IPS-18c (cell line): Measurements from ENCODE around the gene SGO2.
"Not testable (repeated sequence)": the region's sequence is repeated elsewhere in the genome, so short reads cannot be mapped to it uniquely, and the experiment has no call there.

Source experiments
- H3K4me3 ChIP-seq: 2 replicates; pipeline ENCODE4 v1.7.0; 2013; ENCODE audit warnings: low read depth, mild to moderate bottlenecking, low read length, moderate library complexity; ENCODE audit not compliant: insufficient read depth
- H3K9me3 ChIP-seq: one replicate; pipeline ENCODE4 v1.6.1; 2013; ENCODE audit warnings: mild to moderate bottlenecking, low read length, moderate library complexity; ENCODE audit not compliant: control insufficient read depth, insufficient read depth

The SGO2 gene

DNA sequence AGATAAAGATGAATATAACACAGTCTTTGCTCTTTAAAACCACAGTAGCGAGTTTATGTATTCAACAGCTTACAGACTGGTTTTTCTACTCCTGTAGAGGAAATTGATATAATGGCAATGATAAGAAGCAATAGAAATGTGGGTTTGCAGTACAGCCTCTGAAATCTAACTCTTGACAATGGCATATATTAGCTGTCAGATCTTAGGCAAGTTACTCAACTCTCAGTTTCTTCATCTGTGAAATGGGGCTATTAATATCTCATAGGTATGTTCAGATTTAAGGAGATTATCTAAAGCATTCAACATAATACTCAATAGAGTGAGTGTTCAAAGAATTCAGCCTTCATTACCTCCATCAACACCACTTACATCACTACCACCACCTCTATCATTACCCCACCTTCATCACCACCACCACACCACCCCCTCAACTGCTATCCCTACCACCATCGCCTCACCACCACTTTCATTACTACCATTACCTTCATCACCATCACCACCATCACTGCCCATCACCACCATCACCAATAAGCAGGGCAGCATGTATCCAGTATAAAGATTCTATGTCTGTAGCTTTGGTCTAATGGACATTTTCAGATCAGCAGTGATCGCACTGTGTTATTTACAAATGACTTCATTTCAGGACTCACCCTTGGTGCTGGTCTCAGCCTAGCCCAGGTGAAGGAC lies 82.5 kb downstream of the SGO2 start:
- Histone ChIP-seq H3K4me3 (no peak overlapping the region), H3K9me3 (no peaks in the 10 kb centered on the region)

GRCh38 chr2:200609028-200609614 lies 83.1 kb downstream of the SGO2 start:
- Histone ChIP-seq H3K4me3 (no peak overlapping the region), H3K9me3 (no peaks in the 10 kb centered on the region)

DNA sequence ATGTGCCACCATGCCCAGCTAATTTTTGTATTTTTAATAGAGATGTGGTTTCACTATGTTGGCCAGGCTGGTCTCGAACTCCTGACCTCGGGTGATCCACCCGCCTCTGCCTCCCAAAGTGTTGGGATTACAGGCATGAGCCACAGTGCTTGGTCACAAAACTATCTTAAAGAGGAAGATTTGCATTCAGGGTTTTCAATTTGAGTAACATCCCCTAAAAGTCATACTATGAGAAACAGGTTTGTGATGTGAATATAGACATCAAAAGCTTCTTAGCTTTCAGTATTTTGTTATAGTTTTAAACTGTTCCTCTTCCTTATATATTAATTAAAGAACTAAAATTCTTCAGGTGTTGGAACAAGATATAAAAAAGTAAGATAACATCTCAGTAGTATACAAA lies 84.2 kb downstream of the SGO2 start:
- not testable (repeated sequence) for H3K4me3 ChIP-seq, H3K9me3 ChIP-seq

DNA sequence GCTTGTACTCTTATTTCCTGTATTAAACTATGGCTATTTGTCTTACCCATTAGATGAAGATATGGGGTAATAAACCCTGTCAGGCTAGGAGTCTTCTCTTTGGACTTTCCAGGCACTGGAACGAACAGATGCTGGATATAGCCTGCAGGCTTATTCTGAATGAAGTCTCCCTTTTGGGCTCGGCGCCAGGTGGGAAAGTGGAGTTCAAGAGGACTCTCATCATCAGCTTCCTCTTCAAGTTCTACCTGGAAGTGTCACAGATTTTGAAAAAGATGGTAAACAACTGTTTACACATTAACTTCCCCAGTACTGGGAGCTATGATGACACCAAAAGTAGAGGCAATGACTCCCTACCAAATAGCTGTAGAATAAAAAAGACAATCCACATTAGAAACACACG lies 87.7 kb downstream of the SGO2 start:
- H3K4me3 ChIP-seq: no peak overlapping the region
- no peaks in the 10 kb centered on the region for H3K9me3 ChIP-seq

DNA sequence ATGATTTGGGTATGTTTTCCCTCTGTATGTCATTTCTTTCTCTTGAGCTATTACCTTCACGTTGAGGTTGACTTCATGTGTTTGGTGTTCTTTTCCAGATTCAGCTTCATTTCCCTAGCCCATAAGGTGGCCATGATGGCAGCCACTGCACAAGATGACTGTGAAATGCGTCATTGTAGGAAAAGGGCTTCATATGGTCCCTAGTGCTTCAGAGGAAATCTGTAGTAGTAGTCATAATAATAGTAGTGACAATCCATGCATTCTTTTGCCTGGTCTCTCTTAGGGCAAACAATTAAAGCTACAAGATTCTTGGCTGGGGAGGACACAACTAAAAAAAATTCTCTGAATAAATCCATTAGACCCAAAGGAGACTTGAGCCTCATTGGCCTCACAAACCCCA lies 88.2 kb downstream of the SGO2 start:
- H3K9me3 ChIP-seq: no peaks in the 10 kb centered on the region
- H3K4me3 ChIP-seq: no peak overlapping the region

DNA sequence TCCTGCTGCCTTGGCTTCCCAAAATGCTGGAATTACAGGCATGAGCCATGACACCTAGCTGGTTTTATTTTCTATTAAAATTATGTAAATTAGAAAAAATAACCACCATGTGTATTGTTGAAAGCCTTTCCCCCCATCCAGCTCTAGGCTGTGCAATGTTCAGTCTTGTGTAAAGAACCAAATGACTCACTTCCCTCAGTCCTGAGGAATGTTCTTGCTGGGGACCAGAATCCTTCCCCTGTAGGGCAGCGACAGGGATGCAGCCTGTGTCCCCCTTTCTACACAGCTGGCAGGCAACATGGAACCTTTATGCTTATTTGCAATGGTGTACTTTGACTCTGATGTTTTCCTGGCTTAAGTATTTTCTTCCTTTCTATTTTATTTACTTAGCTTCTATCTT lies 89.2 kb downstream of the SGO2 start:
- H3K4me3 ChIP-seq: no peak overlapping the region
- H3K9me3 ChIP-seq: no peaks in the 10 kb centered on the region

DNA sequence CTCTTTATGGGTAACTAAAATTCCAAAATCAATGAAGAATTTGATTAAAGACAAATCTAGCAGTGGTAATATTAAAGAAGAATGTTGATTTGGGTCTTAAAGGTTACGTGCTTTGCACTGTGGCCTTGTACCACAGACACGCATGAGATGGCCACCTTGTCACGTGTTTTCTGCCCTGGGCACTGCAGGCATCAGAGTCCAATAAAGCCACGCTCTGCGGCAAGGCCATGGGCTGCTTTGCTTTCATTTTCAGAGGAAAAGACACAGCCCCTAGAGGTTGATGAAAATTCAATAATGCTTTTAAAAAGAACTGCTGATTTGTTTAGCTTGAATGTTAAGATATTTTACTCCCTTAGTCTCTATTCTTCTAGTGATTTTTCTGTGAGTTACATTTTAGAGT lies 90.2 kb downstream of the SGO2 start:
- Histone ChIP-seq H3K9me3 (no peaks in the 10 kb centered on the region), H3K4me3 (no peak overlapping the region)

DNA sequence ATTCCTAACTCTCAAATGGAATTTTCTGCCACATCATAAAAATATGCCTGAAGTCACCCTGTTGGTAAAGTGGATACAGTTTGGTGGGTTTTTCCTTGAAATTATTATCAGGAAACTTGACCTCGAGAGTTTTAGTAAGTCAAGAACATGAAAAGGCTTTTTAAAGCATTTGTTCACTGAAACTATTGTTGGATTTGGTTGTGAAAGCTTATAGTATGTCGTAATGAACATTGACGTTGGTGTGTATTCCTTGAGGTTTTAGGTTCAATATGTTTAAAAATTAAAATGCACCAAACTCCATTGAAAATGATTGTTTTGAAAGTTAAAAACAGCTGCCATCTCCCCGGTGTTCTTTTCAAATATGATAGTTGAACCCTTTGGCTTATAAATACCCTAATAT lies 90.6 kb downstream of the SGO2 start:
- H3K4me3 ChIP-seq: no peak overlapping the region

DNA sequence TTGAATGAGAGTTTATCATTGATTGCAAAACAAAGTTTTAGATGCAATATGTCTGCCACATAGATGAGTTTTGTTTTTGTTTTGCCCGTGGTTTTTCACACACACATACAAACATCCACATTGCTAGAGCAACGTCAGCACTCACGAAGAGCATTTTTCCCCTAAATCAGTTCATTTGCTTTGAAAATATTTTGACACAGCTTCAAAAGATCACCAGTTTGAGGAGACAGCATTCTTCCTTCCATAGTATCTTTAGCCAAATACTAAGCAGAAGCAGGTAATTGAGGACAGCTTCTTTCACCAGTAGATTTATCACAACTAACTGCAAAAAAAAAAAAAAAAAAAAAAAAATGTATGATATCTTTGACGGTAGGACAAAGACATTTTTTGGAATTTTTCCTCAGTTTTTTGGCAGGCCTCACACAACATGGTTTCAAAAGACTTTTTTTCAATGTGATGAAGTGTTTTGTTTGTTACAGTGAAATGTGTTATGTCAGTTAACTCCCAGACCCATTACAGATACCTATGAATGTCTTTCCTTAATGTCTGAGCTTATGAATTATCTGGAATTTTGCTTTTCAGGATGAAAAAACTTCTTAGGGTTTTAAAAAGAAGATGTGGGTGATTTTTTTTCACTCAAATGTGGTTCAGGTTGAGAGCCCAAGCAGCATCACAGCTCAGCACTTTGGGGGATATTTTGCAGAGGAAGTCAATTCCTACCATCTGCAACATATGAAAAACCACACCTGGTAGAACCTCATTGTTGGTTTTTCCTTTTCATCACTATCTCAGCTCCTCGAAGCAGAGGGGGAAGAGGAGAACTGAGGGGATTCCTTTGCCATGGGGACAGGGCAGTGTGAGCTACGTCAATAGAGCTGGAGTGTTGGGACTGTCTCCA lies 91.4 kb downstream of the SGO2 start:
- H3K4me3 ChIP-seq: no peak overlapping the region
- no peaks in the 10 kb centered on the region for H3K9me3 ChIP-seq

More for the DNA sequence above, 90.6 kb downstream of the SGO2 start:
- no peaks in the 10 kb centered on the region for H3K9me3 ChIP-seq

DNA sequence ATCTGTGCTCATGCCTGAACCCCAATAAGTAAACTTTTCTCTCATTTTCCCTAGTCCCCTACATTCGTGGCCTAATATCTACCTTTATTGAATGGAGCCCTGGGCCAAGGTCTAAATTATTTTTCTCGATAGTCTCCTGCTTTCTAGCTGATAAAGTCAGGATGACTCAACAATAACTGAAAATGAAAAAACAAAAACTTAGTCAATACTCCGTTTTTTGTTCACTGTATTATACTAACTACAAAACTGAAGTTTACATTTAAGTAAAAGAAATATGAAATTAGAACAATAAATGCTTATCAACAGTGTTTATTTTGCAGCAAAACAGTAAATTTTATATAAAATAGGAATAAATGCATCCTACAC lies 92.0 kb downstream of the SGO2 start:
- no peak overlapping the region for H3K4me3 ChIP-seq
- H3K9me3 ChIP-seq: no peaks in the 10 kb centered on the region

DNA sequence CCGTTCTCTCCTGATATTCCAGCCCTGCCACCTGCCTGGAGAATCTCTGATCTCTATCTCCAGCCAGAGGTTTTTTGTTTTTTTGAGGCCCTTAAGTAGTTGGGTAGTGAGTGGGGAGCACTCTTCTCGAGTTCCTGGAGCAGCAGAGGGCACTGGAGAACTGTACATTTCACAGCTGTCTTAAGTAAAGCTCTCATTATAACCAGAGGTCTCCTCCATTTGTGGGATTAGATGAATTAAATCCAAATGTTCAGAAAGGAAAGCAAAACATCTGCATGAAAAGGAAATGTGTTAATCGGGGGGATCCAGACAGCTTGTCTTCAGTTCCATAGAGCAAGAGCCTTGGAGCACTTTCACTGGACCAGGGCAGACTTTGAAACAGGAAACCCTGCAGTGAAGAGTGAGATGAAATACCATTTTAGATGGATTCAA lies 92.6 kb downstream of the SGO2 start:
- no peaks in the 10 kb centered on the region for H3K9me3 ChIP-seq

GRCh38 chr2:200619279-200619678 lies 93.3 kb downstream of the SGO2 start:
- no peak overlapping the region for H3K4me3 ChIP-seq

More for the DNA sequence above, 92.6 kb downstream of the SGO2 start:
- no peak overlapping the region for H3K4me3 ChIP-seq

GRCh38 chr2:200620606-200621390 lies 94.8 kb downstream of the SGO2 start:
- Histone ChIP-seq H3K9me3 (no peaks in the 10 kb centered on the region), H3K4me3 (no peak overlapping the region)

More at GRCh38 chr2:200619279-200619678, 93.3 kb downstream of the SGO2 start:
- H3K9me3 ChIP-seq: no peaks in the 10 kb centered on the region

DNA sequence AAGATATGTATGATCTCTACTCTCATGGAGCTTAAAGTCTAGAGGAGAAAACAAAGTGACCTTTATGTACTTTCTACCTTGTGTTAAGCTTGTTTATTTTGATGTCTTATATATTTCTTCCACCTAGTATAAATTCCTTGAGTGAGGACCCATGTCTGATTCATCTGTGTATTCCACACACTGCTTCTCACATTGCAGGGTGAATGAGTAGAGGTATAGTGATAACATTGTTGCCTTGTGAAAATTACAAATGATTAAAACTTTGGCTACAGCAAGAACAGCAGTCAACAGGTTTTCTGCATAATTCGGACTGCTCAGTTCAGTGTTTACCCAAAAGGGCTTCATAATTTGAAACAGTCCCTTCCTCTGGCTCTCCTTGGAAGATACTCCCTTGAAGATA lies 96.1 kb downstream of the SGO2 start:
- Histone ChIP-seq H3K4me3 (no peak overlapping the region), H3K9me3 (no peaks in the 10 kb centered on the region)

- H3K4me3 ChIP-seq: no peak overlapping the region
- H3K9me3 ChIP-seq: no peaks in the 10 kb centered on the region
These were observed 98.0 kb downstream of the SGO2 start for GRCh38 chr2:200624026-200624425.

- H3K4me3 ChIP-seq: no peak overlapping the region
These were observed 98.7 kb downstream of the SGO2 start for GRCh38 chr2:200624658-200625057.

GRCh38 chr2:200625282-200625681 lies 99.3 kb downstream of the SGO2 start:
- H3K4me3 ChIP-seq: no peak overlapping the region

More at GRCh38 chr2:200624658-200625057, 98.7 kb downstream of the SGO2 start:
- H3K9me3 ChIP-seq: no peaks in the 10 kb centered on the region

More at GRCh38 chr2:200625282-200625681, 99.3 kb downstream of the SGO2 start:
- no peaks in the 10 kb centered on the region for H3K9me3 ChIP-seq
